ENCODE results near the gene C4BPA.

DNA sequence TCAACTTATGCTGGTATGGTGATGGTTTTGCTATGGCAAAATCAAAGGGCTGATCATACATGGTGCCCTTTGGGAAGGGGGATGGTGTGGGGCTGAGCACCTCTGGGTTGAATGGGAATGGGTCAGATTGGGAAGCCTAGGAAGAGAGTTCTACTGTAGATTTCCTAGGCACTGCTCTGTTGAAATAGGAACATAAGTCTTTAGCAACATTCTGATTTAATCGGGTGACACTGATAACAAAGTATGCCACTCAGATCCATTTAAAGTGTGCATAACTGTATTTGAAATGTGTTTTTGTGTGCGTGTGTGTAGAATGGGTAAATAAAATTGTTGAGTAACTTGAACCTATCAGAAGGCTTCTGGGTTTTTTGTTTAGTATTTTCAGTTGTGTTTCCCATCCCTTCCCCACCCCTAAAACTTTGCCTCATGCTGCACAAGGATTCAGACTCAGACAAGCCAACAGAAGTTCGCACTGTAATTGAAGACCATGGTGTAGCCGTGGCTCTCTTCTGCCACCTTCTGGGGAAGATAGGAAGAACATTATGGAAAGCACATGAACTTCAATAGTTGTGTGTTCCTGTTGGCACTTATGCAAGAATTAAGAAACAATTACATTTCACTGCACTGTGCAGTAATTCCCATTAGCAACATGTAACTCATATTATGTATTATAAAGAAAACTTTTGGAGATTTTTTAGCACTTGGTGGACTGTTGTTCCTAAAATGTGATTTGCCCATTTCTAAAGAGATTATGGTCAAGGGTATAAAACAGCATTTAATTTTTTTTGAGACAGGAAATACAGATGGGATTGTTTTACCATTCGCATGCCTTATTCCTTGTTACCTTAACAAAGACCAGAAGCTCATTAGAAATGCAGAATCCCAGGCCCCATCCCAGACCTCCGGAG, 26.3 kb upstream of the C4BPA start:
- no peak for TF ChIP-seq NCOA4 (IDR thresholded peaks at IDR 0.05; ENCODE audit: partially characterized antibody)
- TF ChIP-seq CHD4 (IDR thresholded peaks at IDR 0.05; ENCODE audit: insufficient read depth, insufficient replicate concordance, low read depth, low read length, poor library complexity, severe bottlenecking) = no peak
- TF ChIP-seq CBX5 (IDR thresholded peaks at IDR 0.05; ENCODE audit: borderline replicate concordance, low read depth) = no peak
- TF ChIP-seq ZNF12 (CRISPR knock-in tag; IDR thresholded peaks at IDR 0.05) = no peak
- TF ChIP-seq NR3C1 (CRISPR knock-in tag; IDR thresholded peaks at IDR 0.05) = no peak
- no peak for TF ChIP-seq IRF2 (CRISPR knock-in tag; IDR thresholded peaks at IDR 0.05)

All from K562 (cell line).